Measurements from ENCODE around the gene ROBO2. TPM values are rescaled to one million over a fixed set of nuclear protein-coding genes. Genes with fewer than 3 reads are reported as not detected.

Gene ROBO2
- total and polyA plus RNA-seq, 10 of the 15 experiments (the other 5 are each of a cell fraction or from before 2014, with no cell fraction given) = 0.22 to 2.5 (median 0.81) TPM

- intact Hi-C loops (cut with micrococcal nuclease; ENCODE audit: unreplicated experiment) = no loop called here
- POLR2A ChIA-PET = no interaction called here
- 11% methylated on average over 3 of the region's 3 CpGs for WGBS (ENCODE audit: insufficient coverage, insufficient replicate concordance, low lambda C conversion rate, missing lambda C conversion rate)
These were observed 647.6 kb downstream of the ROBO2 start for GRCh38 chr3:77687545-77687944.

GRCh38 chr3:77690284-77690845 lies 650.5 kb downstream of the ROBO2 start:
- in situ Hi-C loops (cut with MboI) (no loop called here), intact Hi-C loops (cut with micrococcal nuclease; ENCODE audit: unreplicated experiment) (no loop called here)
- CTCF ChIA-PET = interaction anchor here (0.5 kb wide), 1 partner anchor 35 kb away, joined by 3 read pairs; no protein-coding TSS in a partner anchor
- FAIRE-seq = no peak
- no peaks in the 10 kb centered on the region for H3K79me2 ChIP-seq (ENCODE audit: control insufficient read depth, insufficient read depth, low read length)
- no peaks in the 10 kb centered on the region for H3K36me3 ChIP-seq (ENCODE audit: control insufficient read depth in 2 of 2, insufficient read depth in 2 of 2, low read length in 1 of 2)
- no peak overlapping the region for H2AFZ ChIP-seq (ENCODE audit: control insufficient read depth, low read depth, low read length)
- H3K4me1 ChIP-seq (ENCODE audit: control insufficient read depth, insufficient read depth, low read length) = no peaks in the 10 kb centered on the region
- no peak for DNase-seq (ENCODE audit: low read depth, low spot score)
- H4K20me1 ChIP-seq (ENCODE audit: control insufficient read depth, insufficient read depth) = no peaks in the 10 kb centered on the region
- H3K27ac ChIP-seq (ENCODE audit: control insufficient read depth, insufficient read depth) = no peak overlapping the region
- no peak overlapping the region for H3K9ac ChIP-seq (ENCODE audit: control insufficient read depth, insufficient read depth, low read length)
- no peaks in the 10 kb centered on the region for H3K9me3 ChIP-seq (replicated peaks; ENCODE audit: control insufficient read depth, insufficient read depth, low read length)
- SMC1A ChIA-PET (ENCODE audit: uncharacterized antibody, unreplicated experiment) = no interaction called here
- H3K27me3 ChIP-seq (replicated peaks in 1 of 2; ENCODE audit: control insufficient read depth in 2 of 2, insufficient read depth in 2 of 2, low read length in 1 of 2) = no peaks in the 10 kb centered on the region
- H3K4me2 ChIP-seq (ENCODE audit: control insufficient read depth, insufficient read depth) = no peak overlapping the region
- 14% methylated on average over 7 of the region's 7 CpGs for WGBS (ENCODE audit: insufficient coverage, insufficient replicate concordance, low lambda C conversion rate, missing lambda C conversion rate)
- H3K4me3 ChIP-seq = no peak overlapping the region
- no peak for ATAC-seq
- RAD21 ChIA-PET (ENCODE audit: unreplicated experiment) = no interaction called here
- BruUV-seq (replicated peaks) = no TSS peak
- POLR2A ChIA-PET = no interaction called here
- TF ChIP-seq RBBP5 (conservative IDR thresholded peaks at IDR 0.05) (no peak), EGR1 (IDR thresholded peaks at IDR 0.05; ENCODE audit: borderline replicate concordance in 1 of 2, low read depth in 2 of 2, low read length in 2 of 2) (no peak), HDAC6 (IDR thresholded peaks at IDR 0.05; ENCODE audit: unreplicated experiment) (no peak), TBL1XR1 (IDR thresholded peaks at IDR 0.05; ENCODE audit: low read depth, low read length) (no peak), ZSCAN29 (IDR thresholded peaks at IDR 0.05) (no peak), RAD51 (IDR thresholded peaks at IDR 0.05) (no peak), YY1 (IDR thresholded peaks at IDR 0.05; ENCODE audit: low read depth, low read length) (no peak), NFYB (IDR thresholded peaks at IDR 0.05; ENCODE audit: insufficient read depth, low read depth, low read length) (no peak)
- TF ChIP-seq, protein P1, sequence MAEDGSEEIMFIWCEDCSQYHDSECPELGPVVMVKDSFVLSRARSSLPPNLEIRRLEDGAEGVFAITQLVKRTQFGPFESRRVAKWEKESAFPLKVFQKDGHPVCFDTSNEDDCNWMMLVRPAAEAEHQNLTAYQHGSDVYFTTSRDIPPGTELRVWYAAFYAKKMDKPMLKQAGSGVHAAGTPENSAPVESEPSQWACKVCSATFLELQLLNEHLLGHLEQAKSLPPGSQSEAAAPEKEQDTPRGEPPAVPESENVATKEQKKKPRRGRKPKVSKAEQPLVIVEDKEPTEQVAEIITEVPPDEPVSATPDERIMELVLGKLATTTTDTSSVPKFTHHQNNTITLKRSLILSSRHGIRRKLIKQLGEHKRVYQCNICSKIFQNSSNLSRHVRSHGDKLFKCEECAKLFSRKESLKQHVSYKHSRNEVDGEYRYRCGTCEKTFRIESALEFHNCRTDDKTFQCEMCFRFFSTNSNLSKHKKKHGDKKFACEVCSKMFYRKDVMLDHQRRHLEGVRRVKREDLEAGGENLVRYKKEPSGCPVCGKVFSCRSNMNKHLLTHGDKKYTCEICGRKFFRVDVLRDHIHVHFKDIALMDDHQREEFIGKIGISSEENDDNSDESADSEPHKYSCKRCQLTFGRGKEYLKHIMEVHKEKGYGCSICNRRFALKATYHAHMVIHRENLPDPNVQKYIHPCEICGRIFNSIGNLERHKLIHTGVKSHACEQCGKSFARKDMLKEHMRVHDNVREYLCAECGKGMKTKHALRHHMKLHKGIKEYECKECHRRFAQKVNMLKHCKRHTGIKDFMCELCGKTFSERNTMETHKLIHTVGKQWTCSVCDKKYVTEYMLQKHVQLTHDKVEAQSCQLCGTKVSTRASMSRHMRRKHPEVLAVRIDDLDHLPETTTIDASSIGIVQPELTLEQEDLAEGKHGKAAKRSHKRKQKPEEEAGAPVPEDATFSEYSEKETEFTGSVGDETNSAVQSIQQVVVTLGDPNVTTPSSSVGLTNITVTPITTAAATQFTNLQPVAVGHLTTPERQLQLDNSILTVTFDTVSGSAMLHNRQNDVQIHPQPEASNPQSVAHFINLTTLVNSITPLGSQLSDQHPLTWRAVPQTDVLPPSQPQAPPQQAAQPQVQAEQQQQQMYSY (CRISPR knock-in tag; IDR thresholded peaks at IDR 0.05) = no peak

More at GRCh38 chr3:77687545-77687944, 647.6 kb downstream of the ROBO2 start:
- FAIRE-seq (no peak), ATAC-seq (no peak), DNase-seq (ENCODE audit: low read depth, low spot score) (no peak)
- H3K36me3 ChIP-seq (ENCODE audit: control insufficient read depth in 2 of 2, insufficient read depth in 2 of 2, low read length in 1 of 2) = no peaks in the 10 kb centered on the region
- H3K27me3 ChIP-seq (replicated peaks in 1 of 2; ENCODE audit: control insufficient read depth in 2 of 2, insufficient read depth in 2 of 2, low read length in 1 of 2) = no peaks in the 10 kb centered on the region
- H3K9ac ChIP-seq (ENCODE audit: control insufficient read depth, insufficient read depth, low read length) = no peak overlapping the region
- H3K4me2 ChIP-seq (ENCODE audit: control insufficient read depth, insufficient read depth) = no peak overlapping the region
- TF ChIP-seq NFYB (IDR thresholded peaks at IDR 0.05; ENCODE audit: insufficient read depth, low read depth, low read length) = no peak
- no peak for TF ChIP-seq RAD51 (IDR thresholded peaks at IDR 0.05)
- TF ChIP-seq SRF (IDR thresholded peaks at IDR 0.05; ENCODE audit: low read depth in 2 of 2, low read length in 2 of 2) = no peak
- no peak for TF ChIP-seq CEBPB (IDR thresholded peaks at IDR 0.05; ENCODE audit: borderline replicate concordance in 1 of 2, low read depth in 2 of 2, low read length in 2 of 2)
- TF ChIP-seq ZZZ3 (IDR thresholded peaks at IDR 0.05; ENCODE audit: control insufficient read depth, insufficient read length, low read depth) = no peak
- no TSS peak for BruUV-seq (replicated peaks)
- H4K20me1 ChIP-seq (ENCODE audit: control insufficient read depth, insufficient read depth) = no peaks in the 10 kb centered on the region
- RAD21 ChIA-PET (ENCODE audit: unreplicated experiment) = no interaction called here
- in situ Hi-C loops (cut with MboI) = no loop called here
- no peak overlapping the region for H2AFZ ChIP-seq (ENCODE audit: control insufficient read depth, low read depth, low read length)
- H3K4me1 ChIP-seq (ENCODE audit: control insufficient read depth, insufficient read depth, low read length) = no peaks in the 10 kb centered on the region
- H3K27ac ChIP-seq (ENCODE audit: control insufficient read depth, insufficient read depth) = no peak overlapping the region
- SMC1A ChIA-PET (ENCODE audit: uncharacterized antibody, unreplicated experiment) = no interaction called here
- no peaks in the 10 kb centered on the region for H3K9me3 ChIP-seq (replicated peaks; ENCODE audit: control insufficient read depth, insufficient read depth, low read length)
- H3K79me2 ChIP-seq (ENCODE audit: control insufficient read depth, insufficient read depth, low read length) = no peaks in the 10 kb centered on the region
- CTCF ChIA-PET = no interaction called here
- no peak overlapping the region for H3K4me3 ChIP-seq

Measured in GM12878 (cell line).